ENCODE data around the gene SEMA3B.
A peak's percentile ranks its signal among the peaks of the same experiment; 100 is the strongest.

GRCh38 chr3:50246517-50246954, 22.4 kb upstream of the SEMA3B start:
- peak in 2 of 3 experiments; percentile 1 to 6 for TF ChIP-seq CTCF (IDR thresholded peaks at IDR 0.05)
- TF ChIP-seq POLR2A (IDR thresholded peaks at IDR 0.05; ENCODE audit: low read depth): no peak
- TF ChIP-seq POLR2AphosphoS5 (IDR thresholded peaks at IDR 0.05): no peak

Data from esophagus muscularis mucosa (tissue), 3 donors.